Vagina (tissue), 2 donors: ENCODE data around the gene ZNF662. TPM values are rescaled to one million over a fixed set of nuclear protein-coding genes. Genes with fewer than 3 reads are reported as not detected.

Experiments used
- DNase-seq, 2 donors: peaks; one replicate each; pipeline ENCODE4 v3.0.0-alpha.2; 2017; ENCODE audit errors: extremely low spot score in 2 of 2
- H3K27ac ChIP-seq: fragments of 200-600 bp; sonication (generic); one replicate; pipeline ENCODE4 v1.5.1; 2019
- H3K27me3 ChIP-seq: fragments of 200-600 bp; sonication (generic); one replicate; pipeline ENCODE4 v1.5.1; 2019
- H3K36me3 ChIP-seq, 2 donors: fragments of 200-600 bp; sonication (generic); one replicate each; pipeline ENCODE4 v1.5.1; 2017 to 2019
- H3K4me1 ChIP-seq: fragments of 200-600 bp; sonication (generic); one replicate; pipeline ENCODE4 v1.5.1; 2019
- H3K4me3 ChIP-seq, 2 donors: fragments of 200-600 bp; sonication (generic); 1 replicate in 1 of 2; 2 replicates in 1 of 2; pipeline ENCODE4 v1.5.1; 2016 to 2019
- H3K9me3 ChIP-seq: fragments of 200-600 bp; sonication (generic); one replicate; pipeline ENCODE4 v1.5.1; 2019
- POLR2A ChIP-seq, 2 donors: fragments of 450-650 bp; IDR thresholded peaks; one replicate each; pipeline ENCODE4 v1.6.1; 2017; ENCODE audit warnings: antibody characterized with exemption in 2 of 2, mild to moderate bottlenecking in 2 of 2, moderate library complexity in 2 of 2
- POLR2AphosphoS5 ChIP-seq, 2 donors: sonication (generic); formaldehyde crosslinking; IDR thresholded peaks; one replicate each; pipeline ENCODE4 v1.9.0; 2017; ENCODE audit warnings: antibody characterized with exemption in 2 of 2, mild to moderate bottlenecking in 2 of 2, low read depth in 1 of 2; ENCODE audit not compliant: insufficient read depth in 1 of 2
- intact Hi-C: fragments of 100-400 bp; cut with DNase I; formaldehyde crosslinking; loops from one replicate; pipeline ENCODE4 v1.15.1; 2023
- total RNA-seq: library from RNA; depleted of rRNA; stranded (reverse); fragments of >200 nt; gene quantifications from one replicate; pipeline ENCODE4 v1.2.3, GENCODE V29; 2016
- TF ChIP-seq, protein P1 (sequence below), 3 experiments: fragments of 450-650 bp in 2 of 3; fragments of 200-600 bp in 1 of 3; sonication (generic) in 1 of 3; IDR thresholded peaks; one replicate each; pipeline ENCODE4 v1.5.1; 2017 to 2019; ENCODE audit warnings: antibody characterized with exemption in 3 of 3, mild to moderate bottlenecking in 2 of 3, moderate library complexity in 2 of 3

ZNF662 gene
- total RNA-seq, 1 donor from 2014 or later = 6.6 TPM

DNA sequence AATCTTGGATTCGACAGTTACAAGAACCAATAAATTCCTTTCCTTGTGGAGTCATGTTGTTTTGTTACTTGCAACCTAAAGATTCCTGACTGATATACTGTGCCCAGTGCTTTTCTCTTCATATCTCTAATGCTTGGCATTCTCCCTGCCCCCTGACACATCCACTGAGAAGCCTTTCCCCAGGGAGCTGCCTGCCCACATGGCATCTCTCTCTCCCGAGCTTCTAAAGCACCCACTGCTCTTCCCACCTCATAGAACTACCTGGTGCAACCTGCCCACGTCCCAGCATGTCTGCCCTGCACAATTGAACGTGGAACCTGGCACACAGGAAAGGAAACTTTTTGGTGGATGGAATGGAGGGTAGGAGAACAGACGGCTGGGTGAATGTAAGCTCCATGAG lies 37.1 kb upstream of the ZNF662 start:
- H3K36me3 ChIP-seq = no peaks in the 10 kb centered on the region
- intact Hi-C loops = no loop called here
- no peak overlapping the region for H3K4me3 ChIP-seq
- no peaks in the 10 kb centered on the region for H3K9me3 ChIP-seq
- H3K4me1 ChIP-seq = no peaks in the 10 kb centered on the region
- TF ChIP-seq POLR2A (IDR thresholded peaks at IDR 0.05) (no peak), POLR2AphosphoS5 (IDR thresholded peaks at IDR 0.05; ENCODE audit: insufficient read depth in 1 of 2, low read depth in 1 of 2) (no peak)
- TF ChIP-seq, protein P1, sequence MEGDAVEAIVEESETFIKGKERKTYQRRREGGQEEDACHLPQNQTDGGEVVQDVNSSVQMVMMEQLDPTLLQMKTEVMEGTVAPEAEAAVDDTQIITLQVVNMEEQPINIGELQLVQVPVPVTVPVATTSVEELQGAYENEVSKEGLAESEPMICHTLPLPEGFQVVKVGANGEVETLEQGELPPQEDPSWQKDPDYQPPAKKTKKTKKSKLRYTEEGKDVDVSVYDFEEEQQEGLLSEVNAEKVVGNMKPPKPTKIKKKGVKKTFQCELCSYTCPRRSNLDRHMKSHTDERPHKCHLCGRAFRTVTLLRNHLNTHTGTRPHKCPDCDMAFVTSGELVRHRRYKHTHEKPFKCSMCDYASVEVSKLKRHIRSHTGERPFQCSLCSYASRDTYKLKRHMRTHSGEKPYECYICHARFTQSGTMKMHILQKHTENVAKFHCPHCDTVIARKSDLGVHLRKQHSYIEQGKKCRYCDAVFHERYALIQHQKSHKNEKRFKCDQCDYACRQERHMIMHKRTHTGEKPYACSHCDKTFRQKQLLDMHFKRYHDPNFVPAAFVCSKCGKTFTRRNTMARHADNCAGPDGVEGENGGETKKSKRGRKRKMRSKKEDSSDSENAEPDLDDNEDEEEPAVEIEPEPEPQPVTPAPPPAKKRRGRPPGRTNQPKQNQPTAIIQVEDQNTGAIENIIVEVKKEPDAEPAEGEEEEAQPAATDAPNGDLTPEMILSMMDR (IDR thresholded peaks at IDR 0.05) = no peak
- no peaks in the 10 kb centered on the region for H3K27me3 ChIP-seq
- H3K27ac ChIP-seq = no peak overlapping the region
- DNase-seq = peak in 1 of 2 donors; percentile 49

DNA sequence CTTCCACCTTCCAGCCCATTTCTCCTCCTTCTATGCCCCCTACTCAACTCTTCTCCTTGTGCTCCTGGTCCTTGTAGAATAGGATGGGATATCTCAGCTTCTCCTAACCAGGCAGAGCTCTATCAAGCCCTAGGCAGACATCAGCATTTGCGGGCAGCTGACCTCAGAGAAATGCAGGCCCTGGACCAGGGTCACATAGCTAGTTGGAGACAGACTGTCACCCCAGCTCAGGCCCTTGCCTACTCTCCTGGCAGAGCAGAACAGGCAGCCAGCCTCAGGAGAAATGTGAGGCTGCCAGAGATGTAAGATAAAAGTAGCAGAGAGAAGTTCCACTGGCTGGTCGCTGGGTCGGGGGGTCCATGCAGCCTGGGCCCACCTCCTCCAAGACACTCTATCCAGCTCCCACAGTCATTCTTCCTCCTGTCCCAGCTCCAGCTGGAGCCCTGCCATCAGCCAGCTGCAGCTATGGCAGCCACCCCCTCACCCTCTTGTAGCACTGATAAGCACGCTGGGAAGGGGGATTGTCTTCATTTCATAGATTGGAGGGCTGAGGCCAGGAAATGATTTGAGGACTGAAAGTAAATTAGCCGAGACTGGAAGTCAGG lies 34.2 kb upstream of the ZNF662 start:
- H3K4me3 ChIP-seq = no peak overlapping the region
- intact Hi-C loops = no loop called here
- no peaks in the 10 kb centered on the region for H3K27me3 ChIP-seq
- H3K27ac ChIP-seq = no peak overlapping the region
- DNase-seq = no peak
- no peaks in the 10 kb centered on the region for H3K4me1 ChIP-seq
- TF ChIP-seq POLR2A (IDR thresholded peaks at IDR 0.05) (no peak), POLR2AphosphoS5 (IDR thresholded peaks at IDR 0.05; ENCODE audit: insufficient read depth in 1 of 2, low read depth in 1 of 2) (no peak)
- TF ChIP-seq, protein P1 (IDR thresholded peaks at IDR 0.05) = no peak
- no peaks in the 10 kb centered on the region for H3K36me3 ChIP-seq
- no peaks in the 10 kb centered on the region for H3K9me3 ChIP-seq

DNA sequence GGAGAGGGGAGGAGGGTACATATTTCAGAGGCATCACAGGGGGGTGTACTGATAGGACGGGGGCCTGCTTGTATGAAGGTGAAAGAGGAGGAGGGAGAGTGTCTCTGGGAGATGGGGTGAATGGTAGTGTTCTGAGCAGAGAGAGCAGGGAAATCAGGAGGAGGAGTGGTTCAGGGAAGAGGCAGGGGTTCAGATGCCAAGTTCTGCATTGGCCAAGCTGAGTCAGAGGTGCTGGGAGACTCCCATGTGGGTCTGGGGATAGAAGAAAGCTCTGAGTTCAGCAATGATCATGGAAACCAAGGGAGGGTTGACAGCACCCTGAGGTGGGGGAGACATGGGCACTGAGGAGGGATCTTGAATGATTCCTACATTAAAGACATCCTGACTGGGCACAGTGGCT lies 33.2 kb upstream of the ZNF662 start:
- H3K4me3 ChIP-seq = no peak overlapping the region
- H3K9me3 ChIP-seq = no peaks in the 10 kb centered on the region
- no peaks in the 10 kb centered on the region for H3K27me3 ChIP-seq
- TF ChIP-seq POLR2A (IDR thresholded peaks at IDR 0.05) (no peak), POLR2AphosphoS5 (IDR thresholded peaks at IDR 0.05; ENCODE audit: insufficient read depth in 1 of 2, low read depth in 1 of 2) (no peak)
- TF ChIP-seq, protein P1 (IDR thresholded peaks at IDR 0.05) = no peak
- H3K4me1 ChIP-seq = no peaks in the 10 kb centered on the region
- no peak overlapping the region for H3K27ac ChIP-seq
- intact Hi-C loops = no loop called here
- H3K36me3 ChIP-seq = no peaks in the 10 kb centered on the region
- DNase-seq = no peak

DNA sequence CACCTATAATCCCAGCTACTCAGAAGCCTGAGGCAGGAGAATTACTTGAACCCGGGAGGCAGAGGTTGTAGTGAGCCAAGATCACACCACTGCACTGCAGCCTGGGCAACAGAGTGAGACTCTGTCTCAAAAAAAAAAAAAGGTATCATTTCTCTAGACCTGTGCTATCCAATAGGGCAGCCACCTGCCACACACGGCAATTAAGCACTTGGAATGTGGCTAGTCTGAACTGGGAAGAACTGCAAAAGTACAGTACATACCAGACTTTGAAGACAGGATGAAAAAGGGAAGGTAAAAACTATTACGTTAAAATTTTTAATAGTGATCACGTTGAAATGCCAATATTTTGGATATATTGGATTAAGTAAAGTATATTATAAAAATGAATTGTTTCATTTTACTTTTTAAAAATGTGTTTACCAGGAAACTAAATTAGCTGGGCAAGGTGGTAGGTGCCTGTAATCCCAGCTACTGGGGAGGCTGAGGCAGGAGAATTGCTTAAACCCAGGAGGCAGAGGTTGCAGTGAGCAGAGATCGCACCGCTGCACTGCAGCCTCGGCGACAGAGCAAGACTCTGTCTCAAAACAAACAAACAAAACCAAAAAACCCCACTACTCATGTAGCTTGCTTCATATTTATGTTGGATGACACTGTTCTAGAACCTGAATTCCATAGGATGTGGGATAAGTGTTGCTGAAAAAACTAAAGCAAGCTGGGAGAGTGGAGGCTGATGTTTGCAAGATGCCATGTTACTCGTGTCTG lies 32.5 kb upstream of the ZNF662 start:
- H3K4me3 ChIP-seq = no peak overlapping the region
- no peak for DNase-seq
- intact Hi-C loops = no loop called here

More for the DNA sequence above, 32.5 kb upstream of the ZNF662 start:
- H3K9me3 ChIP-seq = no peaks in the 10 kb centered on the region
- TF ChIP-seq POLR2A (IDR thresholded peaks at IDR 0.05) (no peak), POLR2AphosphoS5 (IDR thresholded peaks at IDR 0.05; ENCODE audit: insufficient read depth in 1 of 2, low read depth in 1 of 2) (no peak)
- TF ChIP-seq, protein P1 (IDR thresholded peaks at IDR 0.05) = no peak
- H3K36me3 ChIP-seq = no peaks in the 10 kb centered on the region
- H3K4me1 ChIP-seq = no peaks in the 10 kb centered on the region
- no peaks in the 10 kb centered on the region for H3K27me3 ChIP-seq
- H3K27ac ChIP-seq = no peak overlapping the region
